Fibroblast of lung (primary cell): ENCODE results near the gene LMNA. TPM values are rescaled to one million over a fixed set of nuclear protein-coding genes. Genes with fewer than 3 reads are reported as not detected.

ENCODE experiments used
- DNase-seq, 2 donors: peaks; one replicate each; pipeline versions ENCODE4 v3.0.0 to v3.0.0-alpha.2; 2010; ENCODE audit warnings: low read depth in 2 of 2
- H2AFZ ChIP-seq: 2 replicates; pipeline ENCODE4 v1.5.1; 2012; ENCODE audit warnings: low read length, control low read depth, inconsistent platforms
- H3K27ac ChIP-seq: 2 replicates; pipeline ENCODE4 v1.5.1; 2011; ENCODE audit warnings: low read length, control low read depth; ENCODE audit not compliant: insufficient read depth
- H3K27me3 ChIP-seq: 2 replicates; pipeline ENCODE4 v1.5.1; 2011; ENCODE audit warnings: mild to moderate bottlenecking, low read length; ENCODE audit not compliant: control insufficient read depth, insufficient read depth
- H3K36me3 ChIP-seq: 2 replicates; pipeline ENCODE4 v1.5.1; 2011; ENCODE audit warnings: low read length; ENCODE audit not compliant: control insufficient read depth, insufficient read depth
- H3K4me1 ChIP-seq: 2 replicates; pipeline ENCODE4 v1.5.1; 2011; ENCODE audit warnings: low read length; ENCODE audit not compliant: control insufficient read depth, insufficient read depth; ENCODE audit errors: extremely low read depth
- H3K4me2 ChIP-seq: 2 replicates; pipeline ENCODE4 v1.5.1; 2011; ENCODE audit warnings: low read length, control low read depth; ENCODE audit not compliant: insufficient read depth; ENCODE audit errors: extremely low read depth
- H3K4me3 ChIP-seq, 4 experiments: fragments of 200-600 bp in 1 of 4; sonication (generic) in 1 of 4; replicated peaks in 1 of 4; 2 replicates each; pipeline ENCODE4 v1.5.1; 2011 to 2016; ENCODE audit warnings: low read length in 4 of 4, low read depth in 3 of 4, mild to moderate bottlenecking in 3 of 4, control low read depth in 2 of 4, inconsistent platforms in 1 of 4, mixed read lengths in 1 of 4; ENCODE audit not compliant: insufficient read depth in 1 of 4; ENCODE audit errors: control extremely low read depth in 1 of 4
- H3K79me2 ChIP-seq: 2 replicates; pipeline ENCODE4 v1.5.1; 2012; ENCODE audit warnings: mild to moderate bottlenecking, low read length, inconsistent platforms; ENCODE audit not compliant: control insufficient read depth, insufficient read depth
- H3K9ac ChIP-seq: 2 replicates; pipeline ENCODE4 v1.5.1; 2011; ENCODE audit warnings: mild to moderate bottlenecking, low read length, control low read depth; ENCODE audit not compliant: insufficient read depth
- H3K9me3 ChIP-seq: 2 replicates; pipeline ENCODE4 v1.5.1; 2012; ENCODE audit warnings: low read depth, low read length; ENCODE audit not compliant: control insufficient read depth, insufficient read depth
- H4K20me1 ChIP-seq: 2 replicates; pipeline ENCODE4 v1.5.1; 2011; ENCODE audit warnings: low read length; ENCODE audit not compliant: control insufficient read depth, insufficient read depth; ENCODE audit errors: extremely low read depth
- EZH2 ChIP-seq: IDR thresholded peaks from 2 replicates; pipeline ENCODE4 v1.5.1; 2012; ENCODE audit warnings: low read length, control low read depth, mild to moderate bottlenecking; ENCODE audit errors: missing control alignments
- polyA plus RNA-seq, 2 donors: library from polyadenylated mRNA; depleted of rRNA in 1 of 2; stranded (reverse) in 1 of 2; unstranded in 1 of 2; fragments of >200 nt; gene quantifications; 2 replicates each; pipeline ENCODE4 v1.2.1, GENCODE V29; 2011 to 2012; ENCODE audit warnings: missing spikeins in 1 of 2
- total RNA-seq: library from RNA; depleted of rRNA; stranded (reverse); fragments of >200 nt; gene quantifications from 2 replicates; pipeline ENCODE4 v1.2.1, GENCODE V29; 2014
- TF ChIP-seq, protein P1 (sequence below), 2 donors: IDR thresholded peaks in 1 of 2; conservative IDR thresholded peaks in 1 of 2; 1 replicate in 1 of 2; 2 replicates in 1 of 2; pipeline ENCODE4 v1.5.1; 2011 to 2012; ENCODE audit warnings: low read length in 2 of 2, control low read depth in 1 of 2, inconsistent platforms in 1 of 2, low read depth in 1 of 2, mild to moderate bottlenecking in 1 of 2

LMNA gene
- total and polyA plus RNA-seq, 2 donors (not counting 1 experiment from before 2014, with no cell fraction given): 613 to 1,150 TPM

DNA sequence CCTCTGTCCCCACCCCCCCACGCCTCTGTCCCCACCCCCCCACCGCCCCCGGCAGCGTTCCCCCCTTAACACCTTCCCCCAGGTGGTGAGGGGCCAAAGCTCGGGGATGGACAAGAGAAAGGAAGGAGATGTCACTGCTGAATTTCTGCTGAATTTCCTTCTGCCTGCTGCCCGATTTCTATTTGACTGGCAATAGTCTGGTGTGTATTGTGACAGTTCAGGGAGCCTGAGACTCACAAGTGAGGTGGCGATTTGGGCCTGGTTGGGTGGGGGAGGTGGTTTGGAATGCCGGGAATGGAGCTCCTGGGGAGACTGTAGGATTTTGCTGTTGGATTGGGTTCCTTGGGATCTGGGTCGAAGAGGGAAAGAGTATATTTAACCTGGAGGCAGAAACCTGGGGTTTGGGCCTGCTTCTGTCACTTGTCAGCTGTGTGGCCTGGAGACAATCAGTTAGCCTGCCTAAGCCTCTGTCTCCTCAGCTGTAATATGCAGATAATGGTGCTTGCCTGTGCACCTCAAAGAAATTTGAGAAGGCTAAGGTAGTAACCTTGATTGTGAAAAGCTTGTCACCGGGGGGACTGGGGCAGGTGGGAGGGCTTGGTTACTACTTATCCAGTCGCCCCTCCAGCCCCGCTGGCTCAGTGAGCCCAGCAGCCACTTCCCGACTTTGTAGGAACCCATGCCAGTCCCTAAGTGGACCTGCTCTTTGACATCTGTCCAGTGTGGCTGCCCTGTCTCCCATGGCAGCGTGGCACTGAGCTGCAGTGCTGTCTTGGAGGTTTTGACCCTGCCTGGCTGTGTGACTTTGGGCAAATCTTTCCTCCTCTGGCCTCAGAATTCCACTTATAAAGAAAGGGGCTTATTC is 7.7 kb upstream of the LMNA start:
- Histone ChIP-seq H3K4me1 (peaks cover 42% of the 10 kb centered on the region), H3K4me3 (peak overlapping the region in 1 of 4 experiments; percentile 40)

DNA sequence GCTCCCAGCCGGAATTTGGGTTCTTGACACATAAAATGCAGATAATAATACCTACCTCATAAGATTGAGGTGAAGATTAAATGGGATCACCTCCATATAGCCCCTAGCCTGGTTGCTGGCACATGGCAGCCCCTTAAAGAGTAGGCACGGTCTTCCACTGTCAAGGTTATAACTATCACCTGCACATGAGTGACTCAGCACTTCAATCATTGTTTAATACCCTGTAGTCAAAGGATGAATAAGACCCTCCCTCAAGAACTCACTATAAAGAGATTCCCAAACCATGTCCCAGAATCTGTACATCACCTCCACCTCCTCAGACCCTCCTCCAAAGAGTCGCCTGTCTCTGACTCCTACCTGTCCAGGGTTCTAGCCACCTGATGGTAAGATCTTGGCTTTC is 6.5 kb upstream of the LMNA start:
- H3K9ac ChIP-seq: no peak overlapping the region
- DNase-seq: no peak
- no peaks in the 10 kb centered on the region for H3K36me3 ChIP-seq
- H3K27ac ChIP-seq: no peak overlapping the region
- no peak overlapping the region for H2AFZ ChIP-seq
- no peaks in the 10 kb centered on the region for H4K20me1 ChIP-seq
- peaks cover 37% of the 10 kb centered on the region for H3K4me1 ChIP-seq
- H3K79me2 ChIP-seq: peaks cover 5% of the 10 kb centered on the region
- no peaks in the 10 kb centered on the region for H3K9me3 ChIP-seq
- no peak for TF ChIP-seq EZH2
- TF ChIP-seq, protein P1, sequence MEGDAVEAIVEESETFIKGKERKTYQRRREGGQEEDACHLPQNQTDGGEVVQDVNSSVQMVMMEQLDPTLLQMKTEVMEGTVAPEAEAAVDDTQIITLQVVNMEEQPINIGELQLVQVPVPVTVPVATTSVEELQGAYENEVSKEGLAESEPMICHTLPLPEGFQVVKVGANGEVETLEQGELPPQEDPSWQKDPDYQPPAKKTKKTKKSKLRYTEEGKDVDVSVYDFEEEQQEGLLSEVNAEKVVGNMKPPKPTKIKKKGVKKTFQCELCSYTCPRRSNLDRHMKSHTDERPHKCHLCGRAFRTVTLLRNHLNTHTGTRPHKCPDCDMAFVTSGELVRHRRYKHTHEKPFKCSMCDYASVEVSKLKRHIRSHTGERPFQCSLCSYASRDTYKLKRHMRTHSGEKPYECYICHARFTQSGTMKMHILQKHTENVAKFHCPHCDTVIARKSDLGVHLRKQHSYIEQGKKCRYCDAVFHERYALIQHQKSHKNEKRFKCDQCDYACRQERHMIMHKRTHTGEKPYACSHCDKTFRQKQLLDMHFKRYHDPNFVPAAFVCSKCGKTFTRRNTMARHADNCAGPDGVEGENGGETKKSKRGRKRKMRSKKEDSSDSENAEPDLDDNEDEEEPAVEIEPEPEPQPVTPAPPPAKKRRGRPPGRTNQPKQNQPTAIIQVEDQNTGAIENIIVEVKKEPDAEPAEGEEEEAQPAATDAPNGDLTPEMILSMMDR (conservative IDR thresholded peaks at IDR 0.05 in 1 of 2, IDR thresholded peaks at IDR 0.05 in 1 of 2; ENCODE audit: low read depth in 1 of 2, low read length in 2 of 2): no peak
- H3K4me2 ChIP-seq: no peak overlapping the region
- no peak overlapping the region for H3K4me3 ChIP-seq
- no peaks in the 10 kb centered on the region for H3K27me3 ChIP-seq

More for the DNA sequence above, 7.7 kb upstream of the LMNA start:
- Histone ChIP-seq H3K9me3 (no peaks in the 10 kb centered on the region), H3K9ac (peak overlapping the region; percentile 59), H3K79me2 (peaks cover 7% of the 10 kb centered on the region), H2AFZ (no peak overlapping the region), H4K20me1 (no peaks in the 10 kb centered on the region), H3K36me3 (no peaks in the 10 kb centered on the region), H3K4me2 (peak overlapping the region; percentile 49), H3K27ac (peak overlapping the region; percentile 92), H3K27me3 (no peaks in the 10 kb centered on the region)
- DNase-seq: peak in 1 of 2 donors; percentile 54
- TF ChIP-seq, protein P1 (conservative IDR thresholded peaks at IDR 0.05 in 1 of 2, IDR thresholded peaks at IDR 0.05 in 1 of 2; ENCODE audit: low read depth in 1 of 2, low read length in 2 of 2): no peak
- TF ChIP-seq EZH2: no peak

DNA sequence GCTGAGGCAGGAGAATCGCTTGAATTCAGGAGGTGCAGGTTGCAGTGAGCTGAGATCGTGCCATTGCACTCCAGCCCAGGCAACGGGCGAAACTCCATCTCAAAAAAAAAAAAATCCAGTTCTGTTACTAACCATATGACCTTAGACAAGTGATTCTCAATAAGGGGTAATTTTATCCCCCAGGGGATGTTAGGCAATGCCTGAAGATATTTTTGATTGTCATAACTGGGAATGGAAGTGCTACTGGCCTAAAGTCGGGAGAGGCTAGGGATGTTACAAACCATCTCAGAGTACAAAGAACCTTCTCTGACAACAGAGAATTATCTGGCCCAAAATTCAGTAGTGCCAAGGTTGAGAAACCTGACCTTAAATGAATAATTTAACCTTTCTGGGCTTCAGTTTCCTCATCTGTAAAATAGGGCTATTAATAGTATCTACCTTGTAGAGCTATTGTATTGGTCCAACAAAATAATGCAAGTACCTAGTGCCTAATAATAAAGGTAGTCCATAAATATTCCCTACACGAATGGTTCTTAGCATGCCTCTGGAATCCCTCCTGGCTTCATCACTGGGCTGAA is 5.8 kb upstream of the LMNA start:
- no peaks in the 10 kb centered on the region for H3K27me3 ChIP-seq
- no peaks in the 10 kb centered on the region for H3K36me3 ChIP-seq
- H3K9me3 ChIP-seq: no peaks in the 10 kb centered on the region
- no peak overlapping the region for H3K9ac ChIP-seq
- TF ChIP-seq, protein P1 (conservative IDR thresholded peaks at IDR 0.05 in 1 of 2, IDR thresholded peaks at IDR 0.05 in 1 of 2; ENCODE audit: low read depth in 1 of 2, low read length in 2 of 2): no peak
- no peak for TF ChIP-seq EZH2
- peaks cover 37% of the 10 kb centered on the region for H3K4me1 ChIP-seq
- no peak overlapping the region for H3K4me3 ChIP-seq
- H4K20me1 ChIP-seq: no peaks in the 10 kb centered on the region
- H3K79me2 ChIP-seq: peaks cover 5% of the 10 kb centered on the region
- H3K4me2 ChIP-seq: no peak overlapping the region
- DNase-seq: no peak
- no peak overlapping the region for H3K27ac ChIP-seq
- H2AFZ ChIP-seq: no peak overlapping the region
